ENCODE results near the gene RAB36. TPM values are rescaled to one million over a fixed set of nuclear protein-coding genes. Genes with fewer than 3 reads are reported as not detected.

RAB36 gene
- total and polyA plus RNA-seq, 9 of the 15 experiments (the other 6 are each of a cell fraction or from before 2014, with no cell fraction given), result 0.04 to 0.50 (median 0.08) TPM; not detected in 3

DNA sequence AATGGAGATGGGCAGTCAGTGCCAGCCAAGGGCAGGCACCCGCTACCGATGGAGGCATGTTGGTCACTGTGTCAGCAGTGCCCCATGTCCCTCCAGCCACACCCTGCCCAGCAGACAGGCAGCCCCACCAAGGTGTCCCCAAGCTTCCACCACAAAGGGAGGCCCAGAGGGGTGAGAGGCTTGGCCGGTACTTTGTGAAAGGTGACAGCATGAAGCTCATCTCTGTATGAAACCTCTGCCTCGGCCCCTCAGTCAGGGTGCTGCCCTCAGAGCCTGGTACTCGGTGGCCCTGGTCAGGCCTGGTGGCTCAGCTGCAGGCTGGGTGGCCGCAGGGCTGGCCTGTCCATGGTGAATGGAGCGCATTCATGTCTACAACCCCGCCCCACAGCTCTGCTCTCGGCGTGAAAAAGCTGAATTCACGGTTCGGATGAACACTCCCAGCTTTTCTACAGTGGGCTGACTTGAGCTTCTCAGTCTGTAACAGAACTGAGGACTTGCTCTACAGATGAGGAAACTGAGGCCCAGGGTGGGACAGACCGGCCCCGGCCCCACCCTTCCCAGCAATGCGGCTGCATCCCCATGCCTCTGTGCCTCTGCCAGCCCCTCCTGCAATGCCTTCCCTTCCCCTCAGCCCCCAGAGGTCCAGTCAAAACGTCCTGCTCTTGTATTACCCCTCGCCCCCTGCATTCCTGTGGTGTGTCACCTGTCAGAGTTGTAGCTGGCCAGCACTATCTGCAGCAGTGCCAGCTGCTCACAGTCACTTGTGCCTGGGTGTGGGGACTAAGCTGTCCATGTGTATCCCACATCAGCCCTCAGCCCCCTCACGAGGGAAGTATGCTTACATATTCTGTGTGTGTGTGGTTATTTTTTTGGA is 31.2 kb upstream of the RAB36 start (continued):
- TF ChIP-seq, protein P1, sequence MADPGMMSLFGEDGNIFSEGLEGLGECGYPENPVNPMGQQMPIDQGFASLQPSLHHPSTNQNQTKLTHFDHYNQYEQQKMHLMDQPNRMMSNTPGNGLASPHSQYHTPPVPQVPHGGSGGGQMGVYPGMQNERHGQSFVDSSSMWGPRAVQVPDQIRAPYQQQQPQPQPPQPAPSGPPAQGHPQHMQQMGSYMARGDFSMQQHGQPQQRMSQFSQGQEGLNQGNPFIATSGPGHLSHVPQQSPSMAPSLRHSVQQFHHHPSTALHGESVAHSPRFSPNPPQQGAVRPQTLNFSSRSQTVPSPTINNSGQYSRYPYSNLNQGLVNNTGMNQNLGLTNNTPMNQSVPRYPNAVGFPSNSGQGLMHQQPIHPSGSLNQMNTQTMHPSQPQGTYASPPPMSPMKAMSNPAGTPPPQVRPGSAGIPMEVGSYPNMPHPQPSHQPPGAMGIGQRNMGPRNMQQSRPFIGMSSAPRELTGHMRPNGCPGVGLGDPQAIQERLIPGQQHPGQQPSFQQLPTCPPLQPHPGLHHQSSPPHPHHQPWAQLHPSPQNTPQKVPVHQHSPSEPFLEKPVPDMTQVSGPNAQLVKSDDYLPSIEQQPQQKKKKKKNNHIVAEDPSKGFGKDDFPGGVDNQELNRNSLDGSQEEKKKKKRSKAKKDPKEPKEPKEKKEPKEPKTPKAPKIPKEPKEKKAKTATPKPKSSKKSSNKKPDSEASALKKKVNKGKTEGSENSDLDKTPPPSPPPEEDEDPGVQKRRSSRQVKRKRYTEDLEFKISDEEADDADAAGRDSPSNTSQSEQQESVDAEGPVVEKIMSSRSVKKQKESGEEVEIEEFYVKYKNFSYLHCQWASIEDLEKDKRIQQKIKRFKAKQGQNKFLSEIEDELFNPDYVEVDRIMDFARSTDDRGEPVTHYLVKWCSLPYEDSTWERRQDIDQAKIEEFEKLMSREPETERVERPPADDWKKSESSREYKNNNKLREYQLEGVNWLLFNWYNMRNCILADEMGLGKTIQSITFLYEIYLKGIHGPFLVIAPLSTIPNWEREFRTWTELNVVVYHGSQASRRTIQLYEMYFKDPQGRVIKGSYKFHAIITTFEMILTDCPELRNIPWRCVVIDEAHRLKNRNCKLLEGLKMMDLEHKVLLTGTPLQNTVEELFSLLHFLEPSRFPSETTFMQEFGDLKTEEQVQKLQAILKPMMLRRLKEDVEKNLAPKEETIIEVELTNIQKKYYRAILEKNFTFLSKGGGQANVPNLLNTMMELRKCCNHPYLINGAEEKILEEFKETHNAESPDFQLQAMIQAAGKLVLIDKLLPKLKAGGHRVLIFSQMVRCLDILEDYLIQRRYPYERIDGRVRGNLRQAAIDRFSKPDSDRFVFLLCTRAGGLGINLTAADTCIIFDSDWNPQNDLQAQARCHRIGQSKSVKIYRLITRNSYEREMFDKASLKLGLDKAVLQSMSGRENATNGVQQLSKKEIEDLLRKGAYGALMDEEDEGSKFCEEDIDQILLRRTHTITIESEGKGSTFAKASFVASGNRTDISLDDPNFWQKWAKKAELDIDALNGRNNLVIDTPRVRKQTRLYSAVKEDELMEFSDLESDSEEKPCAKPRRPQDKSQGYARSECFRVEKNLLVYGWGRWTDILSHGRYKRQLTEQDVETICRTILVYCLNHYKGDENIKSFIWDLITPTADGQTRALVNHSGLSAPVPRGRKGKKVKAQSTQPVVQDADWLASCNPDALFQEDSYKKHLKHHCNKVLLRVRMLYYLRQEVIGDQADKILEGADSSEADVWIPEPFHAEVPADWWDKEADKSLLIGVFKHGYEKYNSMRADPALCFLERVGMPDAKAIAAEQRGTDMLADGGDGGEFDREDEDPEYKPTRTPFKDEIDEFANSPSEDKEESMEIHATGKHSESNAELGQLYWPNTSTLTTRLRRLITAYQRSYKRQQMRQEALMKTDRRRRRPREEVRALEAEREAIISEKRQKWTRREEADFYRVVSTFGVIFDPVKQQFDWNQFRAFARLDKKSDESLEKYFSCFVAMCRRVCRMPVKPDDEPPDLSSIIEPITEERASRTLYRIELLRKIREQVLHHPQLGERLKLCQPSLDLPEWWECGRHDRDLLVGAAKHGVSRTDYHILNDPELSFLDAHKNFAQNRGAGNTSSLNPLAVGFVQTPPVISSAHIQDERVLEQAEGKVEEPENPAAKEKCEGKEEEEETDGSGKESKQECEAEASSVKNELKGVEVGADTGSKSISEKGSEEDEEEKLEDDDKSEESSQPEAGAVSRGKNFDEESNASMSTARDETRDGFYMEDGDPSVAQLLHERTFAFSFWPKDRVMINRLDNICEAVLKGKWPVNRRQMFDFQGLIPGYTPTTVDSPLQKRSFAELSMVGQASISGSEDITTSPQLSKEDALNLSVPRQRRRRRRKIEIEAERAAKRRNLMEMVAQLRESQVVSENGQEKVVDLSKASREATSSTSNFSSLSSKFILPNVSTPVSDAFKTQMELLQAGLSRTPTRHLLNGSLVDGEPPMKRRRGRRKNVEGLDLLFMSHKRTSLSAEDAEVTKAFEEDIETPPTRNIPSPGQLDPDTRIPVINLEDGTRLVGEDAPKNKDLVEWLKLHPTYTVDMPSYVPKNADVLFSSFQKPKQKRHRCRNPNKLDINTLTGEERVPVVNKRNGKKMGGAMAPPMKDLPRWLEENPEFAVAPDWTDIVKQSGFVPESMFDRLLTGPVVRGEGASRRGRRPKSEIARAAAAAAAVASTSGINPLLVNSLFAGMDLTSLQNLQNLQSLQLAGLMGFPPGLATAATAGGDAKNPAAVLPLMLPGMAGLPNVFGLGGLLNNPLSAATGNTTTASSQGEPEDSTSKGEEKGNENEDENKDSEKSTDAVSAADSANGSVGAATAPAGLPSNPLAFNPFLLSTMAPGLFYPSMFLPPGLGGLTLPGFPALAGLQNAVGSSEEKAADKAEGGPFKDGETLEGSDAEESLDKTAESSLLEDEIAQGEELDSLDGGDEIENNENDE (IDR thresholded peaks at IDR 0.05; ENCODE audit: low read depth, low read length), result no peak
- TF ChIP-seq CBFA2T2 (conservative IDR thresholded peaks at IDR 0.05) (peak; percentile 19; the same call in 1 of the 2 replicates), MCM3 (IDR thresholded peaks at IDR 0.05) (0 out of 2 replicates have a peak, but pooled peaks have one; percentile 6), RFX7 (CRISPR knock-in tag; IDR thresholded peaks at IDR 0.05) (no peak), SIX5 (IDR thresholded peaks at IDR 0.05; ENCODE audit: borderline replicate concordance in 1 of 2, insufficient read depth in 1 of 2, low read depth in 1 of 2, low read length in 2 of 2) (0 out of 4 replicates have a peak, but pooled peaks of 1 of the 2 experiments have one; percentile 1), CCAR2 (IDR thresholded peaks at IDR 0.05; ENCODE audit: low read depth, low read length) (no peak)
- TF ChIP-seq, protein P2, sequence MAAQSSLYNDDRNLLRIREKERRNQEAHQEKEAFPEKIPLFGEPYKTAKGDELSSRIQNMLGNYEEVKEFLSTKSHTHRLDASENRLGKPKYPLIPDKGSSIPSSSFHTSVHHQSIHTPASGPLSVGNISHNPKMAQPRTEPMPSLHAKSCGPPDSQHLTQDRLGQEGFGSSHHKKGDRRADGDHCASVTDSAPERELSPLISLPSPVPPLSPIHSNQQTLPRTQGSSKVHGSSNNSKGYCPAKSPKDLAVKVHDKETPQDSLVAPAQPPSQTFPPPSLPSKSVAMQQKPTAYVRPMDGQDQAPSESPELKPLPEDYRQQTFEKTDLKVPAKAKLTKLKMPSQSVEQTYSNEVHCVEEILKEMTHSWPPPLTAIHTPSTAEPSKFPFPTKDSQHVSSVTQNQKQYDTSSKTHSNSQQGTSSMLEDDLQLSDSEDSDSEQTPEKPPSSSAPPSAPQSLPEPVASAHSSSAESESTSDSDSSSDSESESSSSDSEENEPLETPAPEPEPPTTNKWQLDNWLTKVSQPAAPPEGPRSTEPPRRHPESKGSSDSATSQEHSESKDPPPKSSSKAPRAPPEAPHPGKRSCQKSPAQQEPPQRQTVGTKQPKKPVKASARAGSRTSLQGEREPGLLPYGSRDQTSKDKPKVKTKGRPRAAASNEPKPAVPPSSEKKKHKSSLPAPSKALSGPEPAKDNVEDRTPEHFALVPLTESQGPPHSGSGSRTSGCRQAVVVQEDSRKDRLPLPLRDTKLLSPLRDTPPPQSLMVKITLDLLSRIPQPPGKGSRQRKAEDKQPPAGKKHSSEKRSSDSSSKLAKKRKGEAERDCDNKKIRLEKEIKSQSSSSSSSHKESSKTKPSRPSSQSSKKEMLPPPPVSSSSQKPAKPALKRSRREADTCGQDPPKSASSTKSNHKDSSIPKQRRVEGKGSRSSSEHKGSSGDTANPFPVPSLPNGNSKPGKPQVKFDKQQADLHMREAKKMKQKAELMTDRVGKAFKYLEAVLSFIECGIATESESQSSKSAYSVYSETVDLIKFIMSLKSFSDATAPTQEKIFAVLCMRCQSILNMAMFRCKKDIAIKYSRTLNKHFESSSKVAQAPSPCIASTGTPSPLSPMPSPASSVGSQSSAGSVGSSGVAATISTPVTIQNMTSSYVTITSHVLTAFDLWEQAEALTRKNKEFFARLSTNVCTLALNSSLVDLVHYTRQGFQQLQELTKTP (IDR thresholded peaks at IDR 0.05; ENCODE audit: low read depth in 1 of 2, partially characterized antibody in 2 of 2), result no peak
- TF ChIP-seq, protein P3, sequence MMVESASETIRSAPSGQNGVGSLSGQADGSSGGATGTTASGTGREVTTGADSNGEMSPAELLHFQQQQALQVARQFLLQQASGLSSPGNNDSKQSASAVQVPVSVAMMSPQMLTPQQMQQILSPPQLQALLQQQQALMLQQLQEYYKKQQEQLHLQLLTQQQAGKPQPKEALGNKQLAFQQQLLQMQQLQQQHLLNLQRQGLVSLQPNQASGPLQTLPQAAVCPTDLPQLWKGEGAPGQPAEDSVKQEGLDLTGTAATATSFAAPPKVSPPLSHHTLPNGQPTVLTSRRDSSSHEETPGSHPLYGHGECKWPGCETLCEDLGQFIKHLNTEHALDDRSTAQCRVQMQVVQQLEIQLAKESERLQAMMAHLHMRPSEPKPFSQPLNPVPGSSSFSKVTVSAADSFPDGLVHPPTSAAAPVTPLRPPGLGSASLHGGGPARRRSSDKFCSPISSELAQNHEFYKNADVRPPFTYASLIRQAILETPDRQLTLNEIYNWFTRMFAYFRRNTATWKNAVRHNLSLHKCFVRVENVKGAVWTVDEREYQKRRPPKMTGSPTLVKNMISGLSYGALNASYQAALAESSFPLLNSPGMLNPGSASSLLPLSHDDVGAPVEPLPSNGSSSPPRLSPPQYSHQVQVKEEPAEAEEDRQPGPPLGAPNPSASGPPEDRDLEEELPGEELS (CRISPR knock-in tag; IDR thresholded peaks at IDR 0.05; ENCODE audit: borderline replicate concordance), result no peak

Measured in K562 (cell line).